CD4-positive, alpha-beta T cell treated with Interleukin-17A for 4 hours (primary cell): ENCODE measurements around the gene PHF23.

ENCODE experiments used
- DNase-seq: peaks from one replicate; pipeline ENCODE4 v3.0.0-alpha.2; 2020; ENCODE audit warnings: mixed read lengths

PHF23 gene

DNA sequence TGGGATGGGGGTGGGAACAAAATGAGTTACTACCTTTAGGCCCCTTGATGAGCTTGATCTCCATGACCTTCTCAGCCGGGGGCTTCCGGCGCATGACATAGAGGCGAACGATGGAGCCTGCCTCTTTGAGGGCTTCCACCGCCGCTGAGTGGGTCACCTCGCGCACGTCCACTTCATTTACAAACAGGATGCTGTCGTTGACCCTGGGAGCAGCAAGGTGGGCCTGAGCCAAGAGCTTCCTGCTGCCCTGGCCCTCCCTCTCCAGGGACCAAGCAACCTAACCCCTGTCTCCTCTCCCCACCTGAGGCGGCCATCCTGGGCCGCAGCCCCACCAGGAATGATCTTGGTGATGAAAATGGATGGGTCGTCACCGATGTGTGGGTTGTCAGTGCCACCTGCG is 35.9 kb downstream of the PHF23 start:
- DNase-seq = no peak

DNA sequence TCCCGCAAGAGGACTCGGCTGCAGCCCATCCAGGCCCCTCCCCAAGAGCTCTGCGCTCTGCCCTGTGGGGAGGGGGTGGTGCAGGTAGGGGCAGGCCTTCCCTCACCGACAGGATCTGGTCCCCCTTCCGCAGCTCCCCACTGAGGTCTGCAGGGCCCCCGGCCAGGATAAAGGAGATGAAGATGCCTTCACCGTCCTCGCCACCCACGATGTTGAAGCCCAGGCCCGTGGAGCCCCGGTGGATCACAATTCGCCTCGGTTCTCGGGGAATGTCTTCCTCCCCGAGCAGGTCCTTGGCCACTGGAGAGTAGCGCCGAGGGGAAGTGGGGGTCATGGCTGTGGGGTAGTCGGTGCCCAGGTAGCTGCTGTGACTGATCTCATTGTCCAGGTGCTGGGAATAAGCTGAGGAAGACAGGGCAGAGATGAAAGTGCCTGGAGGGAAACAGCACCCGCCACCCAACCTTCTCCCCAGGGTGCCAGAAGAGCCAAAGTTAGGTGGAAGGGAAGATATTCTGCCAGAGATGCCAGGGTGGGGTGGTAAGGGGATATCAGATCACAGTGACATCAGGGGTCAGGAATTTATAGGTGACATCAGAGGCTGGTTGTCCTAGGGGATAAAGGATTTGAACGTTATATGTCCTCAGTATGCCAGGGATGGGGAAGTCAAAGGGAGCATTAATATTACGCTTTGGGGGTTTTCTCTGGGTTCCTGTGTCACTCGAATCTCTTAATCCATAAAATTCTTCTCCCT is 42.4 kb downstream of the PHF23 start:
- no peak for DNase-seq

- DNase-seq = no peak
These were observed 43.3 kb downstream of the PHF23 start for GRCh38 chr17:7195971-7196370.

DNA sequence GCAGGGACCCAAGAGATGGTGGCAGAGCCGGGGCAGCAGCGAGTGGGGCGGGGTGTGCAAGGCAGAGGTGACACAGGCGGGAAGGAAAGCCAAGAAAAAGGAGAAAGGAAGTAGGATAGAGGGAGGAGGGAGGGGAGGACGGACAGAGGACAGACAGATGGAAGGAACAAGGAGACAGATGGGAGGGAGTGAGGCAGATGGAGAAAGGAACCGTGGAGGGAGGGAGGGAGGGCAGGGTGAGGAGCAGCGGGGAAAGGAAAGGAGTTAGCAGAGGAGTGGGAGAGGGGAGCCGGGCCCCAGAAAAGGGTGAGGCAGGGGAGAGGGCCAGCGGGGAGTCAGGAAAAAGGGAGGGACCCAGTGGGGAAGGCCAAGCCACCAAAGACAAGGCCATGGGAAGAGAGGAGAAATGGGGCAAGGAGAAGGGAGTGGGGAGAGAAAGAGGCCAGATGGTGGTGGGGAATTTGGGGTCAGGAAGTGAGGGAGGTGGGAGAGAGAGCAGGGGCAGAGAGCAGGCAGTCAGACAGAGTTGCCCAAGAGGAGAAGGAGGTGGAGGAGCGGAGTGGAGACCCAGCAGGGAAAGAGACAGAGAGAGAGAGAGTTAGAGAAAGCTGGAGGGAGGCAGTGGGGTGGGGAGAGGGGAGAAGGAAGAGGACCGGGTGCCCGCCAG is 46.9 kb downstream of the PHF23 start:
- no peak for DNase-seq

DNA sequence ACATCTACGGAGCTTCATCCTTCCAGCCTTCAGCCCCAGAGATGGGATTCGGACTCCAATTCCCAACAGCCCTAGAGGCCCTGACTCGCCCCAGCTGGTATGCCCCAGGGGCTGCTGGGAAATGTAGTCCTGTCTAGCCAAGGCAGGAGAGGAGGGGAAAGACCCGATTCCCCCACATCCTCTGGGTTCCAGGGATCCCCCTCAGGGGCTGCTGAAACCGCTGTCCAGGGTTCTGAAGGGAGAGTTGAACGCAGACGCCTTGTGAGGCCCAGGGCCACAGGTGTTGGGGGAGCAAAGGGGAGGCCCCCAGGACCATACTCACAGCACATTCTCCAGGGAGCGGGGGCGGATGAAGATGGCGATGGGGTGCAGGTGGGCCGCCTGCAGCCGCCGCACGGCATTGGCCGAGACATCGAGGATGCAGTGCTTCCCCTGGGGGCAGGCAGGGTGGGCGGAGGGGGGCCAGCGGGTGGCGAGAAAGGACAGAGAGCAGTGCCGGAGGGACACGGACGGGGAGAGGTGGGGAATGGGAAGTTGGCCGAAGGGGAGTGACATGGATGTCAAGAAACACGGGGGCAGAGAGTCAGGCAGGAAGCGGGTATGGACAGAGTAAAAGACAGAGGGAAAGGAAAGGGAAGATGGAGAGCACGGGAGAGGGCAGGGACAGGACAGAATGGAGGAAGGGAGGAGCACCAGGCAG is 47.5 kb downstream of the PHF23 start:
- DNase-seq = peak; percentile 28

DNA sequence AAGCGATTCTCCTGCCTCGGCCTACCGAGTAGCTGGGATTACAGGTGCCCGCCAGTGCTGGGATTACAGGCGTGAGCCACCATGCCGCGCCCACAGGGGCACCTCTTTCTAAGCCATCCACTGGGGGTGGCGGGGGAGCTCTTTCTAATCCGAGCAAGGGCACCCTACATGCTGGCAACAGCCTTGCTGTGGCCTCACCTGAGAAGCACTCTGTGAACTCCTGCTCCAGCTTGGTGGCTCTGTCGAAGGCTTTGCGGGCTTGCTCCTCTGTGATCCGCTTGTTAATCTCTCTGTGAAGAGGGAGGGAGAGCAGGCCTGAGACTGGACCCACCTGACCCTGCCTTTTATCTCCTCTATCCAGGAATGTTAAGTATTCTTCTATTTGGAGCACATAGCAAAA is 48.2 kb downstream of the PHF23 start:
- DNase-seq = no peak

GRCh38 chr17:7190276-7190917 is 48.9 kb downstream of the PHF23 start:
- no peak for DNase-seq

DNA sequence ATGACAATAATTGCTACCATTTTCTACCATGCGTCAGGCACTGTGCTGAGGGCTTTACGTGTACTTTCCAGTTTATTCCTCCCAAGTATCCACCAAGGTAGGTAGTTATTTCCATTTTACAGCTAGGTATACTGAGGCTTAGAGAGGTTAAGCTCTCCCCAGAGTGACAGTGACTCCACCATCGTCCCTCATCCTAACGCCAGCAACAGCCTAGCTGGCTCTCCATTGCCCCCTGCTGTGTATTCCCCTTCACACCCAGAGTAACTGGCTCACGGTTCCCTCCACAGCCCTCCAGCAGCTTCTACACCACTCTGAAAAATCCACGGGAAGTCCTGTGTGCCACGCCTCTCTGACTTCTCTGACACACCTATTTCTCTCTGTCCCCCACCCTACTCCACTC is 53.0 kb downstream of the PHF23 start:
- no peak for DNase-seq
